ENCODE measurements around the gene ATP2A3.

- TF ChIP-seq CTCF (IDR thresholded peaks at IDR 0.05) (no peak), POLR2A (IDR thresholded peaks at IDR 0.05) (no peak)
Measured at GRCh38 chr17:3877220-3877619, 87.0 kb downstream of the ATP2A3 start.

Data from prostate gland (tissue), 2 donors.